Measurements from ENCODE around the gene IL5. TPM values are rescaled to one million over a fixed set of nuclear protein-coding genes. Genes with fewer than 3 reads are reported as not detected.
"Not testable (repeated sequence)": the region's sequence is repeated elsewhere in the genome, so short reads cannot be mapped to it uniquely, and the experiment has no call there.

Gene IL5
- total and polyA plus RNA-seq, 8 donors, result not detected

- H3K36me3 ChIP-seq, result peaks cover 6 to 90% (median 82%) of the 10 kb centered on the region in 4 donors
- no peak overlapping the region for H3K27ac ChIP-seq
- DNase-seq, result no peak
- TF ChIP-seq CTCF (IDR thresholded peaks at IDR 0.05), result no peak
- TF ChIP-seq EP300 (IDR thresholded peaks at IDR 0.05), result no peak
- TF ChIP-seq POLR2A (IDR thresholded peaks at IDR 0.05), result no peak
- no peak for TF ChIP-seq POLR2AphosphoS5 (IDR thresholded peaks at IDR 0.05)
- H3K9me3 ChIP-seq, result no peaks in the 10 kb centered on the region
- no peaks in the 10 kb centered on the region for H3K4me1 ChIP-seq
- H3K4me3 ChIP-seq, result no peak overlapping the region
- intact Hi-C loops (cut with DNase I; ENCODE audit: low total_unique reads), result no loop called here
- H3K27me3 ChIP-seq, result no peaks in the 10 kb centered on the region
Observed at GRCh38 chr5:132586063-132586462, 42.7 kb upstream of the IL5 start.

- H3K4me1 ChIP-seq; H3K4me3 ChIP-seq; H3K27ac ChIP-seq; H3K9me3 ChIP-seq; intact Hi-C loops (cut with DNase I; ENCODE audit: low total_unique reads); H3K27me3 ChIP-seq; DNase-seq: not testable (repeated sequence)
- H3K36me3 ChIP-seq, result peaks cover 11 to 90% (median 82%) of the 10 kb centered on the region in 4 donors
- 94 to 100% (median 100%) methylated on average over 1 to 2 of the region's 2 CpGs for WGBS, 5 donors
Observed at GRCh38 chr5:132584560-132584959, 41.2 kb upstream of the IL5 start.

GRCh38 chr5:132576123-132576522 lies 32.8 kb upstream of the IL5 start:
- Histone ChIP-seq H3K9me3 (no peaks in the 10 kb centered on the region), H3K36me3 (peaks cover 5 to 86% (median 72%) of the 10 kb centered on the region in 4 donors), H3K4me3 (no peak overlapping the region), H3K4me1 (no peaks in the 10 kb centered on the region), H3K27me3 (no peaks in the 10 kb centered on the region), H3K27ac (no peak overlapping the region)
- no peak for DNase-seq
- TF ChIP-seq POLR2A (IDR thresholded peaks at IDR 0.05) (no peak), EP300 (IDR thresholded peaks at IDR 0.05) (no peak), CTCF (IDR thresholded peaks at IDR 0.05) (no peak), POLR2AphosphoS5 (IDR thresholded peaks at IDR 0.05) (no peak)
- intact Hi-C loops (cut with DNase I; ENCODE audit: low total_unique reads), result no loop called here
- 90 to 100% (median 97%) methylated on average over 1 of the region's 1 CpG for WGBS, 5 donors

GRCh38 chr5:132566657-132567056 lies 23.3 kb upstream of the IL5 start:
- intact Hi-C loops (cut with DNase I; ENCODE audit: low total_unique reads), result no loop called here
- WGBS, 5 donors, result 67 to 83% (median 72%) methylated on average over 1 of the region's 1 CpG
- Histone ChIP-seq H3K4me3 (no peak overlapping the region), H3K4me1 (peaks cover 0 to 16% (median 0%) of the 10 kb centered on the region in 4 donors), H3K27me3 (no peaks in the 10 kb centered on the region), H3K9me3 (peaks cover 0 to 14% (median 10%) of the 10 kb centered on the region in 4 donors), H3K36me3 (peaks cover 21 to 60% (median 53%) of the 10 kb centered on the region in 4 donors), H3K27ac (no peak overlapping the region)
- no peak for TF ChIP-seq EP300 (IDR thresholded peaks at IDR 0.05)
- no peak for TF ChIP-seq POLR2A (IDR thresholded peaks at IDR 0.05)
- no peak for TF ChIP-seq CTCF (IDR thresholded peaks at IDR 0.05)
- no peak for TF ChIP-seq POLR2AphosphoS5 (IDR thresholded peaks at IDR 0.05)
- DNase-seq, result no peak

- H3K4me3 ChIP-seq; H3K27ac ChIP-seq; DNase-seq; H3K27me3 ChIP-seq; intact Hi-C loops (cut with DNase I; ENCODE audit: low total_unique reads): not testable (repeated sequence)
- 90 to 100% (median 98%) methylated on average over 2 of the region's 2 CpGs for WGBS, 5 donors
- Histone ChIP-seq H3K9me3 (peaks cover 0 to 14% (median 10%) of the 10 kb centered on the region in 4 donors), H3K36me3 (peaks cover 24 to 72% (median 68%) of the 10 kb centered on the region in 4 donors), H3K4me1 (peaks cover 0 to 14% (median 2%) of the 10 kb centered on the region in 4 donors)
Observed at GRCh38 chr5:132564555-132564954, 21.2 kb upstream of the IL5 start.

Measured in stomach (tissue), 9 donors.